GM19455 (cell line): ENCODE results near the gene CHMP6.

ENCODE experiments used
- ATAC-seq: cut with Tn5 transposase; IDR thresholded peaks from one replicate; pipeline ENCODE4 v1.9.1; 2021; ENCODE audit not compliant: unreplicated experiment

Gene CHMP6

GRCh38 chr17:80956321-80957190, 35.1 kb upstream of the CHMP6 start:
- ATAC-seq, result no peak

GRCh38 chr17:80957461-80957941, 34.1 kb upstream of the CHMP6 start:
- no peak for ATAC-seq

DNA sequence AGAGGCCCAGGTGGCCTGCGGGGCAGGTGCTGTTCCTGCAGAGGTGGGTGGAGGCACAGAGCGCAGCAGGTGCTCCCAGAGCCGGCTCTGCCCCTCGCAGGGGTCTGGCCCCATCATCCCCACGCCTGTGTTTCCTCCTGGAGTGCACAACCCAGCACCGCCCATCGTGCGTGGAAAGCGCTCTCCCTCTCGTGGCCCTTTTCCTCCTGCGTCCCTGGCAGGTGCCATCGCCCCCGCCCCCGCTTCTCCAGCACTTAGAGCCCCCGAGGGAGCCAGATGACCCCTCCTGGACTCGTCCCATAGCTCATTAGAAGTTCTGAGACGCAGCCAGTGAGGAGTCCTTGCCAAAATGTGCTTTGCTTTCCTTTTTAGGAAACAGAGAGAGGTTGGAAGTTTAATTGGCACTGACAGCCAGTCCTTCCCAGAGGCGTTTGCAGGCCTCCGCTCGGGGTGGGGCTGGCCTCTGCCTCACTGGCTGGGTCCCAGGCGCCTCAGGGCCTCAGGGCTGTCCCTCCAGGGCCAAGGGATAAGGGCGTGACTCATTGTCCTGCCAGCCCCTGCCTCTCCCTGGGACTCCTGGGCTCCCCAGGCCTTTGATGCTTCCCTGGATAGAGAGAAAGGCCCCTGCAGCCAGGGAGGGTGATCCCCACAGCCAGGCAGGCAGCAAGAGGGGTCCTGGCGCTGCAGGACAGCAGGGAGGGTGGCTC, 32.2 kb upstream of the CHMP6 start:
- no peak for ATAC-seq

DNA sequence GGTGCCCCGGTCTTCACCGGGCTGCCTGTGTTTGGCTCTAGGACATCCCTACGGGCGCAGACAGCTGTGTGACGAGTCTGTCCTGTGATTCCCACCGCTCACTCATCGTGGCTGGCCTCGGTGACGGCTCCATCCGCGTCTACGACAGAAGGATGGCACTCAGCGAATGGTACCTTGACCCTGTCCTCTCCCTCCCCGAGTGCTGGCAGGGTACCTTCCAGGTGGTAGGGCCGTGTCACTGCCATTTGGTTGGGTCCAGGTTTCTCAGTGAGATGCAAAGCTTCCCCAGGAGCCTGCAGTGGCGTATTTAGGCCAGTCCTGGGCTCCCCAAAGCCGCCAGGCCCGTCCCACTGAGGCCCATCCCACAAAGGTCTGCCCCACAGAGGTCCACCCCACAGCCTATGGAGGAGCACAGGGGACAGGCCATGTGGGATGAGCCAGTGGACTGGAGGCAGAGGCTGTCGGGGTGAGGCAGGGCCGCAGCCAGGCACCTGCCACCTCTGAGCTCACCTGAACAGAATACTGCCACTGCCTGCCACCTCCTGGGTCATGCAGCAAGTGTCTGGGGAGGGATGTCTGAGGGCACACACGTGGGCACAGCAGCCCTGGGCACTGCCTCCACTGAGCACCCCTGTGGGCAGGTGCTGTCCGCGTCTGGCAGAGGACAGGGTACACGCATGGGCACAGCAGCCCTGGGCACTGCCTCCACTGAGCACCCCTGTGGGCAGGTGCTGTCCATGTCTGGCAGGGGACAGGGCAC, 31.4 kb upstream of the CHMP6 start:
- no peak for ATAC-seq

GRCh38 chr17:80960797-80961452, 30.7 kb upstream of the CHMP6 start:
- ATAC-seq, result no peak

GRCh38 chr17:80961541-80962330, 29.9 kb upstream of the CHMP6 start:
- ATAC-seq, result no peak

DNA sequence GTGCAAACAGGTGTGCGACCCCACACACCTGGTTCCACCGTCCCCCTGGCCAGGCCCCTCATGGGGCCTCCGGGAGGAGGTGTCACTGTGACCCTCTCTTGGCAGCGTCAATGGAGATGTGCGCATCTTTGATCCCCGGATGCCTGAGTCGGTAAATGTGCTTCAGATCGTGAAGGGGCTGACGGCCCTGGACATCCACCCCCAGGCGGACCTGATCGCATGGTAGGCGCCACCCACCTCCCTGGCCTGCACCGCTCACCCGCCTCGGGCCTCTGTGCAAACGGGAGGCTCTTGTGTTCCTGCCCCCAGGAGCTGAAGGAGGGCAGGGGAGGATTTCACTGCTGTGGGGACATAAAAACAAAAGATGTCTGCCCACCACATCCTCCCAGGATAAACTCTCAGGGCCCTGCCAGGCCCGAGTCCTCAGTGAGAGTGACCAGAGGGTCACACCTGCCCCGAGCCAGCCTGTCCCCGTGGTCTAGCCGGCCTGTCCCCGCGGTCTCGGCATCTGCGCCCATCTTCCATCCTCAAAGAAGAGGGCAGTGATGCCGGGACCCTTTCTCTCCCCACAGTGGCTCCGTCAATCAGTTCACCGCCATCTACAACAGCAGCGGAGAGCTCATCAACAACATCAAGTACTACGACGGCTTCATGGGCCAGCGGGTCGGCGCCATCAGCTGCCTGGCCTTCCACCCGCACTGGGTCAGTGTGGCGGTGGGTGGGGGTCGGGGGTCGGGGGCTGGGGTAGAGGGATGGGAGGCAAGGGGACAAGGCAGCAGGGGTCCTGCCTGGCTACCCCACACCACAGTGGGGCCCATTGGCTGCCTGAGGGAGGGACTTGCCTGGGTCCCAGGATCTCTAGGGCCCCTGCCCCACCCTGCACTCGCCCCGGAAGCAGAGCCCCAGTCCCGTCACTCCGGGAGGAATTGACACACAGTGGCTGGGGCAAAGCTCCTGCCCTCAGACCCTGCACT, 29.0 kb upstream of the CHMP6 start:
- ATAC-seq, result no peak

DNA sequence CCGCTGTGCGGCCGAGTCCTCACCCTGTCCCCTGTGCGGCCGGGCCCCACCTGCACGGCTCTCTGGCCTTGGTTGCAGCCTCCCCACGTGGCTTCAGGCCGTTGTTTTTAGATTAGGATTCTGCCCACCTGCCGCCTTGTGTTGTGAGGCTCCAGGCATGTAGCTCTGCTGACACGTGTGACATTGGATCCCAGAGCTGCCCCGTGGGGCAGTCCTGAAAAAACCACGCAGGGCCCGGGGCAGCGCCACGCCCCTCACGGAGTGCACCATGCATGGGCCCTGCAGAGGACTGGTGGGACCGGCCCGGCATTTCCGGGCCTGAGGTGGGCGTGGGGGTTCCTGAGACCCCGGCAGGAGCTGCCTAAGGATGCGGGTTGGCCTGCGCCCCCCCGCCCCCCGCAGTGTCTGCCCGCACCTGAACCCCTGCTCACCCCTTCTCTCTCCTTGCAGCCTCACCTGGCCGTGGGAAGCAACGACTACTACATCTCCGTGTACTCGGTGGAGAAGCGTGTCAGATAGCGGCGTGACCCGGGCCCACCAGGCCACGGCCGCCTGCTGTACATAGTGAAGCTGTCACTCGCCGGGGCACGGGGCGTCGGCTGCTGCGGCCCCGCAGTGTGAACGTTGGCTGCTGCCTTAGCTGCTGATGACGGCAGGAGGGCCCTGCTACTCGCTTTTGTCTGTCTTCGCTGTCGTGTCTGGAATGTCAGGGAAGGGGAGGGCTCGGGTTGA, 27.7 kb upstream of the CHMP6 start:
- no peak for ATAC-seq

GRCh38 chr17:80964544-80964856, 27.1 kb upstream of the CHMP6 start:
- ATAC-seq, result no peak

GRCh38 chr17:80964859-80965580, 26.6 kb upstream of the CHMP6 start:
- ATAC-seq, result no peak

DNA sequence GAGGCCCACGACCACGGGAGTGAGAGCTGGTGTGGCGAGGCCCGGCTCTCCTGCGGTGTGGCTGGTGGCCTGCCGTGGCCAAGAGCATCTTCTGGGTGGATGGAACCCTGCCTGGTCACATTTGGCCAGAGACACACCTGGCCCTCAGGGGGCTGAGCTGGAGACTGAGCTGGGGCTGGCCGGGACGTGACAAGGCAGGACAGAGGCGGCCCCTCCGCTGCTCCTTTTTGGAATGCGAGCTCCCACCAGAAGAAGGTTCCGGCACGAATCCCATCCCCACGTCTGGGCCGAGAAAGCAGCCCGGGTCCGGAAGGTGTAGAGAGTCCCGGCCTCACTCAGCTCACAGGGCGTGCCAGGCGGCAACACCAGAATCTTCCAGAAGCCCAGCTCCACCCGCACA, 26.0 kb upstream of the CHMP6 start:
- ATAC-seq, result no peak

DNA sequence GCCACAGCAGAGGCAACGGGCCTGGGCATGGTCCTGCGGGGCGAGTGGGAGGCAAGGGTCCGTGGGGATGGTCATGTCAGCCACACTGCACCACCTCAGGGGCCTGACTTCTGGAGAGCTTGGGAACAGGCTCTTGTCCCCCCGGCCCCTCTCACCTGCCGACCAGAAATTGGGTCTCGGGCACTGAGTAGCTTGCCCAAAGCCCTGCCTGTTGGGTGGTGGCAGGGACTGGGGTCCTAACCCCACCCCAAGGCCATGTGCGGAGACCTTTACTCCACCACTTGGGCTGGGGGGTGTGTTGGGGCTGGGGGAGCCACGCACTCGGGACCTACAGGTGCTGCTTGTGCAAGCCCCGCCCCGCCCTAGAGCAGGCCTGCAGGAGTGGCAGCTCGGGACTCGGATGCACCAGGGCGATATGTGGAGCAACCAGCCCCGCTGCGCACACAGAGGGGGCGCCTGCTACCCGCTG, 24.2 kb upstream of the CHMP6 start:
- ATAC-seq, result no peak

- no peak for ATAC-seq
These were observed 23.0 kb upstream of the CHMP6 start for GRCh38 chr17:80968602-80969029.

- ATAC-seq, result no peak
These were observed 22.5 kb upstream of the CHMP6 start for GRCh38 chr17:80969030-80969673.

- ATAC-seq, result no peak
These were observed 22.0 kb upstream of the CHMP6 start for GRCh38 chr17:80969674-80970043.

DNA sequence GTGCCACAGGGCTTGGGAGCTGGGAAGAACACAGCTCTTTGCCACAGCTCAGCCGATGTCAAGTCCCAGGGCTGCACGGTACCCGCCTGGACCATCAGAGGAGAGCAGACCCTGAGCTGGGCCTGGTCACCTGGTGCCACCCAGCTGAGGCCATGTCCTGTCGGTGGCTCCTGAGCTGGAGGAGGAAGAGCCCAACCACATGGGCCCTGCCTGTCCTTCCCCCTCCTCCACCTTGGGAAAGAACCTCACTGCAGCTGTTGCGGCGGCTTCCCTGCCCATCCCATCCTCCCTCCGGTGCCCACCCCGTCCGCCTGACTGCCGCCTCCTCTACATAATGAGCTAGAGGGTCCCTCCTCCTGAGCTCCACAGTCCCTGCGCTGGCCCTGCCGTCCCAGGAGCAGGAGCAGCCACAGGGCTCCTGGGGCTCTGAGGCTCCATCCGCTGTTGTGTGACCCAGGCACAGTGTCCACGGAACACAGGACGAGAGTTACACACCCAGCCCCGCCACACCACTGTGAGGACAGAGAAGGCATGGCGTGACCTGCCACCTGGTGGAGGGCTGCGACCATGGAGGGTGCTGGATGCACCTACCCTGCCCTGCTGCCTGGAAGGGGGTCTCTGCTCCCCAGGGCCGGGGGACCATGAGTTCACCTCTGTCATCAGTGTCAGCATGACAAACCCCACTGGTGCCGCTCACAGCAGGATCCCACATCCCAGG, 21.4 kb upstream of the CHMP6 start:
- ATAC-seq, result no peak
